MG63 (cell line): ENCODE data around the gene GRM3. TPM values are rescaled to one million over a fixed set of nuclear protein-coding genes. Genes with fewer than 3 reads are reported as not detected.

Source experiments
- DNase-seq: peaks from one replicate; pipeline ENCODE4 v3.0.0-alpha.2; 2020
- H3K27me3 ChIP-seq: fragments of 250-450 bp; sonication (Bioruptor Pico); 2 replicates; pipeline ENCODE4 v1.5.1; 2020; ENCODE audit warnings: mild to moderate bottlenecking, moderate library complexity
- H3K36me3 ChIP-seq: fragments of 250-450 bp; sonication (Bioruptor Pico); 2 replicates; pipeline ENCODE4 v1.5.1; 2020; ENCODE audit warnings: mild to moderate bottlenecking, moderate library complexity
- H3K4me3 ChIP-seq: fragments of 250-450 bp; sonication (Bioruptor Pico); 2 replicates; pipeline ENCODE4 v1.5.1; 2020; ENCODE audit warnings: mild to moderate bottlenecking, moderate library complexity
- H3K9me3 ChIP-seq: fragments of 250-450 bp; sonication (Bioruptor Pico); 2 replicates; pipeline ENCODE4 v1.5.1; 2020; ENCODE audit warnings: mild to moderate bottlenecking, moderate library complexity
- total RNA-seq: library from RNA; depleted of rRNA; stranded (reverse); fragments of >200 nt; shearing (Covaris generic); gene quantifications from 2 replicates; pipeline ENCODE4 v1.2.3, GENCODE V29; 2014; ENCODE audit warnings: low replicate concordance

Gene GRM3
- total RNA-seq, 1 experiment from 2014 or later = not detected

- Histone ChIP-seq H3K27me3 (no peaks in the 10 kb centered on the region), H3K4me3 (no peak overlapping the region), H3K9me3 (no peaks in the 10 kb centered on the region), H3K36me3 (no peaks in the 10 kb centered on the region)
- DNase-seq = no peak
Observed at GRCh38 chr7:86823769-86824168, 180.1 kb downstream of the GRM3 start.

- no peaks in the 10 kb centered on the region for H3K36me3 ChIP-seq
- H3K4me3 ChIP-seq = no peak overlapping the region
- H3K9me3 ChIP-seq = no peaks in the 10 kb centered on the region
- H3K27me3 ChIP-seq = no peaks in the 10 kb centered on the region
- no peak for DNase-seq
Observed at GRCh38 chr7:86825264-86825663, 181.6 kb downstream of the GRM3 start.

GRCh38 chr7:86826948-86827347, 183.2 kb downstream of the GRM3 start:
- no peaks in the 10 kb centered on the region for H3K9me3 ChIP-seq
- no peaks in the 10 kb centered on the region for H3K27me3 ChIP-seq
- H3K4me3 ChIP-seq = no peak overlapping the region
- H3K36me3 ChIP-seq = no peaks in the 10 kb centered on the region
- no peak for DNase-seq

- DNase-seq = no peak
- H3K36me3 ChIP-seq = no peaks in the 10 kb centered on the region
- H3K9me3 ChIP-seq = no peaks in the 10 kb centered on the region
- H3K27me3 ChIP-seq = no peaks in the 10 kb centered on the region
- no peak overlapping the region for H3K4me3 ChIP-seq
Observed at GRCh38 chr7:86833360-86833759, 189.7 kb downstream of the GRM3 start.

- no peaks in the 10 kb centered on the region for H3K27me3 ChIP-seq
- H3K4me3 ChIP-seq = no peak overlapping the region
- H3K9me3 ChIP-seq = no peaks in the 10 kb centered on the region
- H3K36me3 ChIP-seq = no peaks in the 10 kb centered on the region
- no peak for DNase-seq
Observed at GRCh38 chr7:86837235-86837634, 193.5 kb downstream of the GRM3 start.

DNA sequence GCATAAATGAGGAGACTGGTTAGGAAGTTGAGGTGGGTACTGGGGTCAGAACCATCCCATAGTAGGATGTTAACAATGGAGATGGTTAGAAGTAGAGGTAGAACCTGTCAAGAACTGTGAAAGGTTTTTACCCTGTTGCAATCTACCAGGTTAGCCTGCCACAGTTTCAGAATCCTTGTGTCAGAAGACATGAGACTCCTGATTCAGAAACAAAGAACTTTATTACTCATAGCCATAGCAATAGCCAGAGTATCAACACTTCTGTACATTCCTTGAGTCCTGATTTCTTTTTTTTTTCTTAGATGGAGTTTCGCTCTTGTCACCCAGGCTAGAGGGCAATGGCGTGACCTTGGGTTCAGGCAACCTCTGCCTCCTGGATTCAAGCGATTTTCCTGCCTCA, 200.9 kb downstream of the GRM3 start:
- Histone ChIP-seq H3K9me3 (no peaks in the 10 kb centered on the region), H3K36me3 (no peaks in the 10 kb centered on the region), H3K27me3 (no peaks in the 10 kb centered on the region), H3K4me3 (no peak overlapping the region)
- no peak for DNase-seq

- no peak for DNase-seq
Observed at GRCh38 chr7:86846494-86847190, 202.9 kb downstream of the GRM3 start.

DNA sequence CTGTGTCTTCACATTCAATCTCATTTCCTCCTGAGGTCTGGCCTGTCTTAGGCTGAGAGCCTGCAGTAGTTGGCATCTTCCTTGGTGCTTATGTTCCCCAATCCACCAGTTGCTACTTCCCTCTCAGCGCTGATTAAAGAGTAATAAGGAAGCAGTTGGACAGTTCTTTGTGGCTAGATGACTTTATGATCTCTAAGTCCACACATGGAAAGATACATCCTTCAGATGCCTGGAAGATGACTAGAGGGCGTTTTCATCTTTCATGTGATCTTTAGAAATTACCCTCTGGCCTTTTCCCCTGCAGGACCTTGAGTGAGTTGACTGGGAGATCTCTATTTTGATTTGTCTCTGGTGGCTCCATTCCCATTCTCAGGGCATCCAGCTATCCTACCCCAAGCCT, 204.5 kb downstream of the GRM3 start:
- Histone ChIP-seq H3K4me3 (no peak overlapping the region), H3K27me3 (no peaks in the 10 kb centered on the region), H3K36me3 (no peaks in the 10 kb centered on the region), H3K9me3 (no peaks in the 10 kb centered on the region)
- DNase-seq = no peak

More at GRCh38 chr7:86846494-86847190, 202.9 kb downstream of the GRM3 start:
- Histone ChIP-seq H3K4me3 (no peak overlapping the region), H3K27me3 (no peaks in the 10 kb centered on the region), H3K36me3 (no peaks in the 10 kb centered on the region), H3K9me3 (no peaks in the 10 kb centered on the region)

DNA sequence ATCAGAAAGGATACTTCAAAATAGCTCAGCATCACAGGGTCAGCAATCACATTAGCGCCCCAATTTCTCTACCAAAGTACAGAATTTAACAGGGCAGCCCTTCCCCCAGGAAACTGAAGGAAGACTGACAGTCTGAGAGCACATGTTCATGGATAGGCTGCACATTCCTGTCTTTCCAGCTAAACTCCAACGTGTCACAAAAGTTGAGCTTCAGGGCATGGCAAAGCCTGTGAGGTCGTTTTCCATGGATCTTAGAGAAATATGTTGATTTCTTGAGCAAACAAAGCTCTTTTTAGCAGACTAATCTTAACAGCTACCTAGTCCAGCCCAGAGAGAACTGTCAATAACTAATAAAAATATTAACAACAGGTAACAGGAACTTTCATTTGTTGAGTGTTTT, 207.9 kb downstream of the GRM3 start:
- Histone ChIP-seq H3K4me3 (no peak overlapping the region), H3K36me3 (no peaks in the 10 kb centered on the region), H3K9me3 (no peaks in the 10 kb centered on the region), H3K27me3 (no peaks in the 10 kb centered on the region)
- no peak for DNase-seq

- DNase-seq = no peak
- Histone ChIP-seq H3K36me3 (no peaks in the 10 kb centered on the region), H3K4me3 (no peak overlapping the region), H3K27me3 (no peaks in the 10 kb centered on the region), H3K9me3 (no peaks in the 10 kb centered on the region)
Observed at GRCh38 chr7:86863452-86863851, 219.7 kb downstream of the GRM3 start.

- no peaks in the 10 kb centered on the region for H3K36me3 ChIP-seq
- H3K27me3 ChIP-seq = no peaks in the 10 kb centered on the region
- DNase-seq = no peak
- no peak overlapping the region for H3K4me3 ChIP-seq
- H3K9me3 ChIP-seq = no peaks in the 10 kb centered on the region
Observed at GRCh38 chr7:86867163-86867762, 223.6 kb downstream of the GRM3 start.

DNA sequence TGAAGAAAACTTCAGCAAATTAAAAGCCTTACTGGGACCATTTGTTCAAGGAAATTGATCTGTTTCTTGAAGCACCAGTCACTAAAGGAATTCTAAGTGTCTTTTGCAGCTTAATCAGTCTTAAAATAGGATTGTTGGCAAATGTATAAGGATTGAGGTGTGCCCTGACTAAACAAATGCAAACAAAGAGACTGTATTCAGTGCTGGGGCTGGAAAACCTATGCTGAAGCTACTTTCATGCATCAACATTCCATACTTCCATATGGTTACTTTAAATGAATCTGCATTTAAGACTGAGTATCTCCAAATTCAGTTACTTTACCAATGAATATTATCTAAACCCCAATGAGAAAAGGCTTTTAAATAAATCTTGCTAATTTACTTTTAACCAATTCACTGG, 232.4 kb downstream of the GRM3 start:
- H3K4me3 ChIP-seq = no peak overlapping the region
- DNase-seq = no peak
- no peaks in the 10 kb centered on the region for H3K36me3 ChIP-seq
- no peaks in the 10 kb centered on the region for H3K9me3 ChIP-seq
- H3K27me3 ChIP-seq = no peaks in the 10 kb centered on the region

DNA sequence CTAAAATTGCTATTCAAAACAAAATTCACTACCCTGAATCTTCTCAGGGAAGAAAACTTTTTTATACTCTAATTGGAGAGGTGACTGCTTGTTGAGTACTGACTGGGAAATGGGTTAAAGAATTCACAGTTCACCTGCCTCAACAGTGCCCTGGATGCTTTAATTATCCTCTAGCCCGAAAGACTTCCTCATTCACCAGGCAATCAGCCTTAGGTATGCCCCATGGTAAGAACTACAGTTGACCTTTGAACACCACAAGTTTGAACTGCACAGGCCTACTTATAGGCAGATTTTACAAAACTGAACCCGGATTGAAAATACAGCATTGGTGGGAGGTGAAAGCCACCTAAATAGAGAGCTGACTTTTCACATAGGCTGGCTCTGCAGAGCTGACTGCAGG, 240.4 kb downstream of the GRM3 start:
- DNase-seq = no peak
- Histone ChIP-seq H3K27me3 (no peaks in the 10 kb centered on the region), H3K36me3 (no peaks in the 10 kb centered on the region), H3K9me3 (no peaks in the 10 kb centered on the region), H3K4me3 (no peak overlapping the region)

- H3K36me3 ChIP-seq = no peaks in the 10 kb centered on the region
- H3K9me3 ChIP-seq = no peaks in the 10 kb centered on the region
- H3K4me3 ChIP-seq = no peak overlapping the region
- no peak for DNase-seq
- H3K27me3 ChIP-seq = no peaks in the 10 kb centered on the region
Observed at GRCh38 chr7:86889501-86889900, 245.8 kb downstream of the GRM3 start.

DNA sequence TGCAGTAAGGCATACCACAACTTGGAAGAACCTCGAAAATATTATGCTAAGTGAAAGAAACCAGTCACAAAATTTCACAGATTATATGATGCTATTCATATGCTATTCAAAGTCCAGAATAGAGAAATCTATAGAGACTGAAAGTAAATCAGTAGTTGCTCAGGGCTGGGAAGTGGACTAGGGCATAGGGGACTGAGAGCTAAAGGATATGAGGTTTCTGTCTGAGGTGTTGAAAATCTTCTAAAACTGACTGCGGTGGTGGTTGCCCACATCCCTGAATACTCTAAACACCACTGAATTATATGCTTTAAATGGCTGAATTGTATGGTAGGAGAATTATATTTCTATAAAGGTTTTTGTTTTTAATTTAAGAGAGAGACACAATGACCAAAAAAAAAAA, 254.5 kb downstream of the GRM3 start:
- no peaks in the 10 kb centered on the region for H3K36me3 ChIP-seq
- no peak overlapping the region for H3K4me3 ChIP-seq
- H3K9me3 ChIP-seq = no peaks in the 10 kb centered on the region
- H3K27me3 ChIP-seq = no peaks in the 10 kb centered on the region
- no peak for DNase-seq

DNA sequence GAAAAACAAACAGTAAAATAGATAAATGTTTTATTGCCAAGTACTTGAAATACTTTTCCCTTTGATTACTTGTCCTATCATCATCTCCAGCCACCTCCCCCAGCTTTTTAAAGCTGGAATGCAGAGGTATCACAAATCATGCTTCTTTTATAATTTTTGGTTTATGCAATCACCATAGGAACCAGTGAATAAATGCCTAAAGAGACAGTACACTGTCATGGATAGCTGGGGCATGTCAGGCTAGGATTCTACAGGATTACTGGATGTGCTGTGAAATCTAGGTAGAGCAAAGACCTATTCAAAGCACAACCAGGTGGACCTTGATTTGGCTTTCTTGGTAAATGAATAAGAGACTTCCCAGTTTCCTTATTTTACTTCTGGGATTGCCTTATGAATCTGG, 257.2 kb downstream of the GRM3 start:
- H3K27me3 ChIP-seq = no peaks in the 10 kb centered on the region
- H3K9me3 ChIP-seq = no peaks in the 10 kb centered on the region
- DNase-seq = no peak
- H3K36me3 ChIP-seq = no peaks in the 10 kb centered on the region
- no peak overlapping the region for H3K4me3 ChIP-seq

GRCh38 chr7:86904949-86905834, 261.5 kb downstream of the GRM3 start:
- DNase-seq = no peak
- Histone ChIP-seq H3K27me3 (no peaks in the 10 kb centered on the region), H3K36me3 (no peaks in the 10 kb centered on the region), H3K9me3 (no peaks in the 10 kb centered on the region), H3K4me3 (no peak overlapping the region)
